GM12865 (cell line): ENCODE measurements around the gene BIN1.

Experiments used
- DNase-seq: peaks from one replicate; pipeline ENCODE4 v3.0.0; 2010; ENCODE audit warnings: low read depth
- H3K4me3 ChIP-seq: 2 replicates; pipeline ENCODE4 v1.5.1; 2011; ENCODE audit warnings: mild to moderate bottlenecking, low read depth, low read length, control low read depth
- CTCF ChIP-seq: IDR thresholded peaks from 2 replicates; pipeline ENCODE4 v1.5.1; 2011; ENCODE audit warnings: low read length, control low read depth, low read depth, inconsistent platforms; ENCODE audit not compliant: insufficient read depth; ENCODE audit errors: missing control alignments

Gene BIN1

GRCh38 chr2:127091886-127092285 lies 15.1 kb downstream of the BIN1 start:
- DNase-seq, result no peak
- no peak overlapping the region for H3K4me3 ChIP-seq

GRCh38 chr2:127091148-127091547 lies 15.8 kb downstream of the BIN1 start:
- DNase-seq, result no peak
- TF ChIP-seq CTCF, result no peak

More at GRCh38 chr2:127091886-127092285, 15.1 kb downstream of the BIN1 start:
- TF ChIP-seq CTCF, result no peak

GRCh38 chr2:127090281-127091120 lies 16.5 kb downstream of the BIN1 start:
- TF ChIP-seq CTCF, result no peak
- H3K4me3 ChIP-seq, result no peak overlapping the region
- DNase-seq, result no peak

More at GRCh38 chr2:127091148-127091547, 15.8 kb downstream of the BIN1 start:
- no peak overlapping the region for H3K4me3 ChIP-seq

- no peak for TF ChIP-seq CTCF
- no peak for DNase-seq
- no peak overlapping the region for H3K4me3 ChIP-seq
Measured at GRCh38 chr2:127089478-127090235, 17.3 kb downstream of the BIN1 start.

- H3K4me3 ChIP-seq, result no peak overlapping the region
- TF ChIP-seq CTCF, result no peak
- no peak for DNase-seq
Measured at GRCh38 chr2:127088706-127089105, 18.2 kb downstream of the BIN1 start.

- no peak overlapping the region for H3K4me3 ChIP-seq
- DNase-seq, result no peak
- no peak for TF ChIP-seq CTCF
Measured at GRCh38 chr2:127087791-127088495, 19.0 kb downstream of the BIN1 start.
